HG03469 (cell line): ENCODE measurements around the gene NKAIN4.

ENCODE experiments used
- ATAC-seq: cut with Tn5 transposase; IDR thresholded peaks from one replicate; pipeline ENCODE4 v1.9.1; 2021; ENCODE audit warnings: mild to moderate bottlenecking, moderate library complexity, moderate number of reproducible peaks; ENCODE audit not compliant: unreplicated experiment

Gene NKAIN4

GRCh38 chr20:63198606-63199005, 55.7 kb downstream of the NKAIN4 start:
- no peak for ATAC-seq

- ATAC-seq: no peak
Observed at GRCh38 chr20:63196768-63197470, 57.3 kb downstream of the NKAIN4 start.

- ATAC-seq: no peak
Observed at GRCh38 chr20:63194797-63195173, 59.5 kb downstream of the NKAIN4 start.

GRCh38 chr20:63194007-63194796, 60.1 kb downstream of the NKAIN4 start:
- ATAC-seq: no peak

- ATAC-seq: no peak
Observed at GRCh38 chr20:63192721-63193120, 61.5 kb downstream of the NKAIN4 start.

GRCh38 chr20:63191400-63191799, 62.9 kb downstream of the NKAIN4 start:
- no peak for ATAC-seq

GRCh38 chr20:63190828-63191227, 63.4 kb downstream of the NKAIN4 start:
- ATAC-seq: no peak
